Measurements from ENCODE around the gene IGFL3.

Gene IGFL3

GRCh38 chr19:46076951-46077814 is 47.3 kb downstream of the IGFL3 start:
- DNase-seq (ENCODE audit: low spot score) = peak; percentile 47

GRCh38 chr19:46076031-46076880 is 48.2 kb downstream of the IGFL3 start:
- DNase-seq (ENCODE audit: low spot score) = no peak

- DNase-seq (ENCODE audit: low spot score) = no peak
These were observed 51.1 kb downstream of the IGFL3 start for GRCh38 chr19:46073268-46073922.
